Liver (tissue), 9 donors: ENCODE results near the gene CTNNA2. TPM values are rescaled to one million over a fixed set of nuclear protein-coding genes. Genes with fewer than 3 reads are reported as not detected.

Experiments used
- DNase-seq: peaks from one replicate; pipeline ENCODE4 v3.0.0-alpha.2; 2017; ENCODE audit warnings: low spot score
- H3K27ac ChIP-seq, 2 donors: one replicate each; pipeline ENCODE4 v1.7.0; 2013; ENCODE audit warnings: inconsistent platforms in 2 of 2, low read length in 2 of 2, control low read depth in 1 of 2, low read depth in 1 of 2, mild to moderate bottlenecking in 1 of 2
- H3K27me3 ChIP-seq, 4 donors: one replicate each; pipeline versions ENCODE4 v1.6.1 to v1.7.0; 2013; ENCODE audit warnings: low read length in 3 of 4, inconsistent platforms in 1 of 4, mild to moderate bottlenecking in 1 of 4, moderate library complexity in 1 of 4; ENCODE audit not compliant: control insufficient read depth in 4 of 4, insufficient read depth in 4 of 4
- H3K36me3 ChIP-seq, 4 donors: one replicate each; pipeline versions ENCODE4 v1.6.1 to v1.7.0; 2013; ENCODE audit warnings: low read length in 3 of 4, mild to moderate bottlenecking in 3 of 4, low read depth in 1 of 4, moderate library complexity in 1 of 4; ENCODE audit not compliant: control insufficient read depth in 4 of 4, insufficient read depth in 3 of 4
- H3K4me1 ChIP-seq, 4 donors: one replicate each; pipeline versions ENCODE4 v1.6.1 to v1.7.0; 2013; ENCODE audit warnings: low read length in 3 of 4, mild to moderate bottlenecking in 3 of 4, moderate library complexity in 1 of 4; ENCODE audit not compliant: control insufficient read depth in 4 of 4, insufficient read depth in 4 of 4
- H3K4me3 ChIP-seq, 3 donors: one replicate each; pipeline versions ENCODE4 v1.6.1 to v1.7.0; 2013; ENCODE audit warnings: low read length in 3 of 3, control low read depth in 1 of 3, low read depth in 1 of 3, mild to moderate bottlenecking in 1 of 3
- H3K9ac ChIP-seq, 2 donors: one replicate each; pipeline ENCODE4 v1.7.0; 2013; ENCODE audit warnings: low read length in 2 of 2, mild to moderate bottlenecking in 2 of 2, moderate library complexity in 2 of 2, control low read depth in 1 of 2, low read depth in 1 of 2
- H3K9me3 ChIP-seq, 4 donors: one replicate each; pipeline versions ENCODE4 v1.6.1 to v1.7.0; 2013; ENCODE audit warnings: low read length in 3 of 4; ENCODE audit not compliant: control insufficient read depth in 4 of 4
- ATF3 ChIP-seq: IDR thresholded peaks from 2 replicates; pipeline ENCODE4 v1.6.1; 2016; ENCODE audit warnings: antibody characterized with exemption
- EGR1 ChIP-seq, 2 donors: IDR thresholded peaks; 2 replicates each; pipeline ENCODE4 v1.6.1; 2016 to 2018; ENCODE audit warnings: antibody characterized with exemption in 2 of 2, low read depth in 2 of 2
- FOXA1 ChIP-seq: IDR thresholded peaks from 2 replicates; pipeline ENCODE4 v1.6.1; 2016; ENCODE audit warnings: antibody characterized with exemption
- FOXA2 ChIP-seq: IDR thresholded peaks from 2 replicates; pipeline ENCODE4 v1.6.1; 2016; ENCODE audit warnings: antibody characterized with exemption
- GABPA ChIP-seq, 2 donors: IDR thresholded peaks in 1 of 2; conservative IDR thresholded peaks in 1 of 2; 2 replicates each; pipeline ENCODE4 v1.6.1; 2016; ENCODE audit warnings: antibody characterized with exemption in 2 of 2, mild to moderate bottlenecking in 1 of 2, moderate library complexity in 1 of 2
- JUND ChIP-seq, 2 donors: IDR thresholded peaks; 2 replicates each; pipeline ENCODE4 v1.6.1; 2016; ENCODE audit warnings: antibody characterized with exemption in 2 of 2
- MAX ChIP-seq: IDR thresholded peaks from 2 replicates; pipeline ENCODE4 v1.6.1; 2016; ENCODE audit warnings: antibody characterized with exemption
- RAD21 ChIP-seq, 2 donors: IDR thresholded peaks; 2 replicates each; pipeline ENCODE4 v1.6.1; 2016; ENCODE audit warnings: antibody characterized with exemption in 2 of 2, mild to moderate bottlenecking in 2 of 2
- TAF1 ChIP-seq: conservative IDR thresholded peaks from 2 replicates; pipeline ENCODE4 v1.6.1; 2016; ENCODE audit warnings: antibody characterized with exemption, mild to moderate bottlenecking
- YY1 ChIP-seq: IDR thresholded peaks from 2 replicates; pipeline ENCODE4 v1.6.1; 2016; ENCODE audit warnings: antibody characterized with exemption, mild to moderate bottlenecking
- WGBS: extraction: QIAGEN DNeasy Blood & Tissue Kit; methylation state at CpG from one replicate; pipeline ENCODE4 v1.1.7; 2013; 5-methylcytosine and 5-hydroxymethylcytosine counted together
- polyA plus RNA-seq, 2 donors: library from polyadenylated mRNA; stranded (reverse) in 1 of 2; unstranded in 1 of 2; fragments of 200-250 nt in 1 of 2; fragments of >200 nt in 1 of 2; fragmentation: Nextera tagmentation in 1 of 2; extraction: Ambion mirVana in 1 of 2; gene quantifications; one replicate each; pipeline versions ENCODE4 v1.2.1 to v1.2.3, GENCODE V29; 2013 to 2015
- total RNA-seq, 2 donors: library from RNA; depleted of rRNA; stranded (reverse); fragments of >200 nt; gene quantifications; one replicate each; pipeline ENCODE4 v1.2.3, GENCODE V29; 2014
- TF ChIP-seq, protein P1 (sequence below): IDR thresholded peaks from 2 replicates; pipeline ENCODE4 v1.6.1; 2016; ENCODE audit warnings: antibody characterized with exemption, mild to moderate bottlenecking
- donor health status: healthy.
- donor health status: healthy.
- donor health status: healthy.
- donor health status: healthy.
- donor health status: healthy.

CTNNA2 gene
- total and polyA plus RNA-seq, 4 donors: 0.05 TPM; not detected in 3

DNA sequence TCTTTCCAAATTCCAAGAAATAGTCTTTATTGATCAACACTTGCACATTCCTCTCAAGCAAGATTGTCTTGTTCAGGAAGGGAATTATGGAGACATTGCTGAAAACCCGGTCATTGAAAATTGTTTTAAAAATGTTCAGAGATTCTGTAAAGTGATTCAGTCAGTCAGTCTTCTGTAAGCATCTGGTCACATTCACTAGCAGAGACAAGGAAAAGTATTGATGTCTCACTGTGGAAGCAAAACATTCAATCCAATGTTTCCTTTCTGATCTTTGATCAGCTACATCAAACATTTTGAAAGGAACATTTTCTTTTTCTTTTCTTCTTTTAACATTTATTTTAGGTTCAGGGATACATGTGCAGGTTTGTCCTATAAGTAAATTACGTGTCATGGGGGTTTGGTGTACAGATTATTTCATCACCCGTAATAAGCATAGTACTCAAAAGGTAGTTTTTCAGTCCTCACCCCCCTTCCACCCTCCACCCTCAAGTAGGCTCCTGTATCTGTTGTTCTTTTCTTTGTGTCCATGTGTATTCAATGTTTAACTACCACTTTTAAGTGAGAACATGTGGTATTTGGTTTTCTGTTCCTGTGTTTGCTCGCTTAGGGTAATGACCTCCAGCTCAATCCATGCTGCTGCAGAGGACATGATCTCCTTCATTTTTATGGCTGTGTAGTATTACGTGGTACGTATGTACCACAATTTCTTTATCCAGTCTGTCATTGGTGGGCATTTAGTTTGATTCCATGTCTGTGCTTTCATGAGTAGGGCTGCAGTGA is 61.2 kb downstream of the CTNNA2 start (continued):
- TF ChIP-seq, protein P1, sequence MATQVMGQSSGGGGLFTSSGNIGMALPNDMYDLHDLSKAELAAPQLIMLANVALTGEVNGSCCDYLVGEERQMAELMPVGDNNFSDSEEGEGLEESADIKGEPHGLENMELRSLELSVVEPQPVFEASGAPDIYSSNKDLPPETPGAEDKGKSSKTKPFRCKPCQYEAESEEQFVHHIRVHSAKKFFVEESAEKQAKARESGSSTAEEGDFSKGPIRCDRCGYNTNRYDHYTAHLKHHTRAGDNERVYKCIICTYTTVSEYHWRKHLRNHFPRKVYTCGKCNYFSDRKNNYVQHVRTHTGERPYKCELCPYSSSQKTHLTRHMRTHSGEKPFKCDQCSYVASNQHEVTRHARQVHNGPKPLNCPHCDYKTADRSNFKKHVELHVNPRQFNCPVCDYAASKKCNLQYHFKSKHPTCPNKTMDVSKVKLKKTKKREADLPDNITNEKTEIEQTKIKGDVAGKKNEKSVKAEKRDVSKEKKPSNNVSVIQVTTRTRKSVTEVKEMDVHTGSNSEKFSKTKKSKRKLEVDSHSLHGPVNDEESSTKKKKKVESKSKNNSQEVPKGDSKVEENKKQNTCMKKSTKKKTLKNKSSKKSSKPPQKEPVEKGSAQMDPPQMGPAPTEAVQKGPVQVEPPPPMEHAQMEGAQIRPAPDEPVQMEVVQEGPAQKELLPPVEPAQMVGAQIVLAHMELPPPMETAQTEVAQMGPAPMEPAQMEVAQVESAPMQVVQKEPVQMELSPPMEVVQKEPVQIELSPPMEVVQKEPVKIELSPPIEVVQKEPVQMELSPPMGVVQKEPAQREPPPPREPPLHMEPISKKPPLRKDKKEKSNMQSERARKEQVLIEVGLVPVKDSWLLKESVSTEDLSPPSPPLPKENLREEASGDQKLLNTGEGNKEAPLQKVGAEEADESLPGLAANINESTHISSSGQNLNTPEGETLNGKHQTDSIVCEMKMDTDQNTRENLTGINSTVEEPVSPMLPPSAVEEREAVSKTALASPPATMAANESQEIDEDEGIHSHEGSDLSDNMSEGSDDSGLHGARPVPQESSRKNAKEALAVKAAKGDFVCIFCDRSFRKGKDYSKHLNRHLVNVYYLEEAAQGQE: no peak
- TF ChIP-seq GABPA (IDR thresholded peaks at IDR 0.05 in 1 of 2, conservative IDR thresholded peaks at IDR 0.05 in 1 of 2) (no peak), FOXA1 (no peak), EGR1 (IDR thresholded peaks at IDR 0.05; ENCODE audit: low read depth in 2 of 2) (no peak), TAF1 (no peak), RAD21 (IDR thresholded peaks at IDR 0.05) (peak in 1 of 2 donors; percentile 10)

DNA sequence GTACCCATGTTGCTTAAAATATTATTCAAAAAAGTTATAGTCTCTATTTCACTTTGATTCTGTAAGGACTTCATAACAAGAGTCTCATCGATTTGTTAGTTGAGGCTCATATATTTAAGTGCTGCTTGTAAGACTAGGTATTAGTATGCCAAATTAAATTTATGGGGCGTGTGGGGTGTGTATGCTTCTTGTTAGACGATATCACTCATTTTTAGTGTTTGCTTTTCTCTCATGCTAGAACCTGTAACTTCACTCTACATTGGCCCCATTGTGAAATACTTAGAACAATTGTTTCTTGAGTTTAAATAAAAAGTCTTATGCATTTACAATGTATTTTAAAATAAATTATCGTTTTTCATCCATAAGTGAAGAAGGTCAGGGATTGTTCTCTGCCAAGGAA is 63.6 kb downstream of the CTNNA2 start:
- no peak for DNase-seq

GRCh38 chr2:79578952-79579351 is 66.1 kb downstream of the CTNNA2 start:
- TF ChIP-seq MAX (no peak), RAD21 (IDR thresholded peaks at IDR 0.05) (no peak), ATF3 (no peak)
- 83% methylated on average over 1 of the region's 1 CpG for WGBS

More for the DNA sequence above, 63.6 kb downstream of the CTNNA2 start:
- H3K9ac ChIP-seq: no peak overlapping the region
- peaks cover 0 to 6% (median 0%) of the 10 kb centered on the region in 4 donors for H3K4me1 ChIP-seq
- TF ChIP-seq FOXA2: no peak
- TF ChIP-seq JUND (IDR thresholded peaks at IDR 0.05): no peak
- 73% methylated on average over 4 of the region's 4 CpGs for WGBS
- H3K9me3 ChIP-seq: no peaks in the 10 kb centered on the region
- H3K36me3 ChIP-seq: no peaks in the 10 kb centered on the region
- H3K27me3 ChIP-seq: no peaks in the 10 kb centered on the region
- no peak overlapping the region for H3K27ac ChIP-seq
- no peak overlapping the region for H3K4me3 ChIP-seq

GRCh38 chr2:79580175-79580574 is 67.3 kb downstream of the CTNNA2 start:
- 78% methylated on average over 6 of the region's 6 CpGs for WGBS
- H3K4me1 ChIP-seq: no peaks in the 10 kb centered on the region
- H3K4me3 ChIP-seq: no peak overlapping the region
- no peaks in the 10 kb centered on the region for H3K27me3 ChIP-seq
- TF ChIP-seq YY1 (no peak), TAF1 (no peak)
- H3K36me3 ChIP-seq: no peaks in the 10 kb centered on the region
- H3K27ac ChIP-seq: no peak overlapping the region
- no peak for DNase-seq
- H3K9me3 ChIP-seq: no peaks in the 10 kb centered on the region
- H3K9ac ChIP-seq: no peak overlapping the region

More at GRCh38 chr2:79578952-79579351, 66.1 kb downstream of the CTNNA2 start:
- Histone ChIP-seq H3K4me1 (peaks cover 0 to 5% (median 0%) of the 10 kb centered on the region in 4 donors), H3K27me3 (no peaks in the 10 kb centered on the region), H3K4me3 (no peak overlapping the region), H3K36me3 (no peaks in the 10 kb centered on the region), H3K9ac (no peak overlapping the region), H3K27ac (no peak overlapping the region), H3K9me3 (no peaks in the 10 kb centered on the region)
- DNase-seq: no peak
